Ectodermal cell (in vitro differentiated cells): ENCODE data around the gene HMGB3.
"Not testable (repeated sequence)": the region's sequence is repeated elsewhere in the genome, so short reads cannot be mapped to it uniquely, and the experiment has no call there.

ENCODE experiments used
- H3K27ac ChIP-seq: 2 replicates; pipeline ENCODE4 v1.7.0; 2013; ENCODE audit warnings: mild to moderate bottlenecking, low read depth, low read length; ENCODE audit not compliant: insufficient read depth, poor library complexity, severe bottlenecking
- H3K27me3 ChIP-seq: 2 replicates; pipeline ENCODE4 v1.7.0; 2013; ENCODE audit warnings: mild to moderate bottlenecking, low read length; ENCODE audit not compliant: insufficient read depth, control insufficient read depth, poor library complexity, severe bottlenecking
- H3K36me3 ChIP-seq: one replicate; pipeline ENCODE4 v1.7.0; 2013; ENCODE audit warnings: low read length; ENCODE audit not compliant: control insufficient read depth, insufficient read depth
- H3K4me1 ChIP-seq: one replicate; pipeline ENCODE4 v1.7.0; 2013; ENCODE audit warnings: low read length; ENCODE audit not compliant: control insufficient read depth, insufficient read depth
- H3K4me3 ChIP-seq: 2 replicates; pipeline ENCODE4 v1.7.0; 2013; ENCODE audit warnings: low read depth, low read length, control low read depth; ENCODE audit not compliant: insufficient read depth
- H3K9me3 ChIP-seq: 2 replicates; pipeline ENCODE4 v1.7.0; 2013; ENCODE audit warnings: mild to moderate bottlenecking, low read length, moderate library complexity; ENCODE audit not compliant: control insufficient read depth
- WGBS, 2 experiments: methylation state at CpG; one replicate each; pipeline ENCODE4 v1.1.7; 2013; ENCODE audit warnings: missing lambda C conversion rate in 2 of 2; 5-methylcytosine and 5-hydroxymethylcytosine counted together

The HMGB3 gene

GRCh38 chrX:150955590-150955989 is 27.5 kb upstream of the HMGB3 start:
- H3K27ac ChIP-seq: no peak overlapping the region
- no peaks in the 10 kb centered on the region for H3K4me1 ChIP-seq
- H3K36me3 ChIP-seq: no peaks in the 10 kb centered on the region
- H3K27me3 ChIP-seq: no peaks in the 10 kb centered on the region
- WGBS, 2 experiments: 91 to 93% methylated on average over 2 of the region's 2 CpGs
- H3K9me3 ChIP-seq: no peaks in the 10 kb centered on the region
- no peak overlapping the region for H3K4me3 ChIP-seq

- no peaks in the 10 kb centered on the region for H3K4me1 ChIP-seq
- H3K36me3 ChIP-seq: no peaks in the 10 kb centered on the region
- no peaks in the 10 kb centered on the region for H3K27me3 ChIP-seq
- H3K4me3 ChIP-seq: no peak overlapping the region
- H3K9me3 ChIP-seq: no peaks in the 10 kb centered on the region
- H3K27ac ChIP-seq: no peak overlapping the region
- WGBS, 2 experiments: 95 to 100% methylated on average over 1 of the region's 1 CpG
Observed at GRCh38 chrX:150958177-150958576, 25.0 kb upstream of the HMGB3 start.

- 97 to 98% methylated on average over 2 of the region's 2 CpGs for WGBS, 2 experiments
- no peak overlapping the region for H3K4me3 ChIP-seq
Observed at GRCh38 chrX:150959557-150959956, 23.6 kb upstream of the HMGB3 start.

GRCh38 chrX:150961631-150962030 is 21.5 kb upstream of the HMGB3 start:
- H3K4me1 ChIP-seq: no peaks in the 10 kb centered on the region
- 93 to 96% methylated on average over 7 of the region's 7 CpGs for WGBS, 2 experiments
- no peak overlapping the region for H3K27ac ChIP-seq

More at GRCh38 chrX:150959557-150959956, 23.6 kb upstream of the HMGB3 start:
- no peaks in the 10 kb centered on the region for H3K36me3 ChIP-seq
- H3K9me3 ChIP-seq: no peaks in the 10 kb centered on the region
- H3K27ac ChIP-seq: no peak overlapping the region
- no peaks in the 10 kb centered on the region for H3K27me3 ChIP-seq
- no peaks in the 10 kb centered on the region for H3K4me1 ChIP-seq

GRCh38 chrX:150964416-150964815 is 18.7 kb upstream of the HMGB3 start:
- not testable (repeated sequence) for H3K36me3 ChIP-seq, H3K27ac ChIP-seq, H3K4me3 ChIP-seq, H3K9me3 ChIP-seq, H3K4me1 ChIP-seq, H3K27me3 ChIP-seq
- WGBS, 2 experiments: 92 to 93% methylated on average over 11 to 12 of the region's 12 CpGs

More at GRCh38 chrX:150961631-150962030, 21.5 kb upstream of the HMGB3 start:
- no peaks in the 10 kb centered on the region for H3K27me3 ChIP-seq
- no peak overlapping the region for H3K4me3 ChIP-seq
- H3K9me3 ChIP-seq: no peaks in the 10 kb centered on the region
- no peaks in the 10 kb centered on the region for H3K36me3 ChIP-seq

GRCh38 chrX:150966235-150966634 is 16.9 kb upstream of the HMGB3 start:
- 62 to 63% methylated on average over 11 of the region's 11 CpGs for WGBS, 2 experiments
- H3K4me3 ChIP-seq: no peak overlapping the region
- no peaks in the 10 kb centered on the region for H3K9me3 ChIP-seq
- no peak overlapping the region for H3K27ac ChIP-seq
- H3K36me3 ChIP-seq: no peaks in the 10 kb centered on the region
- H3K4me1 ChIP-seq: no peaks in the 10 kb centered on the region
- H3K27me3 ChIP-seq: no peaks in the 10 kb centered on the region

GRCh38 chrX:150966742-150967141 is 16.4 kb upstream of the HMGB3 start:
- Histone ChIP-seq H3K4me3 (no peak overlapping the region), H3K36me3 (no peaks in the 10 kb centered on the region), H3K27ac (no peak overlapping the region), H3K27me3 (no peaks in the 10 kb centered on the region), H3K4me1 (no peaks in the 10 kb centered on the region), H3K9me3 (no peaks in the 10 kb centered on the region)
- WGBS, 2 experiments: 88 to 93% methylated on average over 3 of the region's 3 CpGs

GRCh38 chrX:150967786-150968185 is 15.3 kb upstream of the HMGB3 start:
- H3K4me1 ChIP-seq: no peaks in the 10 kb centered on the region
- no peaks in the 10 kb centered on the region for H3K27me3 ChIP-seq
- no peak overlapping the region for H3K4me3 ChIP-seq
- 93 to 94% methylated on average over 10 of the region's 10 CpGs for WGBS, 2 experiments
- no peaks in the 10 kb centered on the region for H3K9me3 ChIP-seq
- H3K27ac ChIP-seq: no peak overlapping the region
- no peaks in the 10 kb centered on the region for H3K36me3 ChIP-seq

GRCh38 chrX:150968862-150969720 is 14.0 kb upstream of the HMGB3 start:
- H3K4me1 ChIP-seq: no peaks in the 10 kb centered on the region
- whole genome bisulfite sequencing, 2 experiments: 46 to 54% methylated on average over 16 to 17 of the region's 17 CpGs
- H3K27me3 ChIP-seq: no peaks in the 10 kb centered on the region
- no peaks in the 10 kb centered on the region for H3K36me3 ChIP-seq
- H3K9me3 ChIP-seq: no peaks in the 10 kb centered on the region
- H3K27ac ChIP-seq: no peak overlapping the region
- H3K4me3 ChIP-seq: no peak overlapping the region

- WGBS, 2 experiments: 76 to 82% methylated on average over 2 of the region's 2 CpGs
- Histone ChIP-seq H3K4me3 (no peak overlapping the region), H3K27me3 (no peaks in the 10 kb centered on the region), H3K27ac (no peak overlapping the region), H3K4me1 (no peaks in the 10 kb centered on the region), H3K9me3 (no peaks in the 10 kb centered on the region), H3K36me3 (no peaks in the 10 kb centered on the region)
Observed at GRCh38 chrX:150972450-150972849, 10.7 kb upstream of the HMGB3 start.
